HEK293 (cell line): ENCODE results near the gene PTGES3L.
"Not testable (repeated sequence)": the region's sequence is repeated elsewhere in the genome, so short reads cannot be mapped to it uniquely, and the experiment has no call there.

ENCODE experiments used
- CTCF ChIA-PET: fragments of 350-600 bp; formaldehyde crosslinking; extraction: SDS; loops from one replicate; lab custom pipeline; 2021; ENCODE audit warnings: antibody characterized with exemption; lab: Yijun Ruan, JAX
- POLR2A ChIA-PET: fragments of 300-600 bp; formaldehyde crosslinking; extraction: SDS; loops from one replicate; lab custom pipeline; 2020; ENCODE audit warnings: antibody characterized with exemption, inconsistent platforms; lab: Yijun Ruan, JAX
- H3K27ac ChIP-seq: fragments of 200-500 bp; sonication (Bioruptor generic); 2 replicates; pipeline ENCODE4 v1.5.1; 2014; ENCODE audit warnings: low read depth, low read length, control low read depth, inconsistent platforms; ENCODE audit errors: extremely low read depth
- H3K36me3 ChIP-seq, 2 experiments: fragments of 200-500 bp in 1 of 2; sonication (Bioruptor generic) in 1 of 2; 1 replicate in 1 of 2; 2 replicates in 1 of 2; pipeline ENCODE4 v1.5.1; 2014 to 2017; ENCODE audit warnings: inconsistent platforms in 2 of 2, low read length in 2 of 2; ENCODE audit not compliant: control insufficient read depth in 2 of 2, insufficient read depth in 1 of 2
- H3K4me1 ChIP-seq: fragments of 200-500 bp; sonication (Bioruptor generic); 2 replicates; pipeline ENCODE4 v1.5.1; 2014; ENCODE audit warnings: mild to moderate bottlenecking, low read length, inconsistent platforms; ENCODE audit not compliant: control insufficient read depth, insufficient read depth
- H3K4me3 ChIP-seq: 2 replicates; pipeline ENCODE4 v1.5.1; 2011; ENCODE audit warnings: low read depth, mild to moderate bottlenecking, control low read depth, low read length, moderate library complexity
- H3K9me3 ChIP-seq: fragments of 200-500 bp; sonication (Bioruptor generic); 2 replicates; pipeline ENCODE4 v1.5.1; 2014; ENCODE audit warnings: low read depth, low read length, inconsistent platforms; ENCODE audit not compliant: control insufficient read depth, insufficient read depth
- GFI1B ChIP-seq: fragments of 450-650 bp; formaldehyde crosslinking; IDR thresholded peaks from 2 replicates; pipeline ENCODE4 v1.5.1; 2016; ENCODE audit warnings: missing biosample characterization, missing genetic modification characterization
- GLIS1 ChIP-seq: fragments of 450-650 bp; formaldehyde crosslinking; IDR thresholded peaks from 2 replicates; pipeline ENCODE4 v1.5.1; 2016; ENCODE audit warnings: missing biosample characterization, missing genetic modification characterization
- MZF1 ChIP-seq: fragments of 450-650 bp; formaldehyde crosslinking; IDR thresholded peaks from 2 replicates; pipeline ENCODE4 v1.5.1; 2017; ENCODE audit warnings: missing biosample characterization, missing genetic modification characterization, borderline replicate concordance
- OSR2 ChIP-seq: fragments of 450-650 bp; formaldehyde crosslinking; IDR thresholded peaks from 2 replicates; pipeline ENCODE4 v1.5.1; 2016; ENCODE audit warnings: missing biosample characterization, missing genetic modification characterization
- PRDM2 ChIP-seq: fragments of 450-650 bp; formaldehyde crosslinking; IDR thresholded peaks from 2 replicates; pipeline ENCODE4 v1.5.1; 2016; ENCODE audit warnings: missing biosample characterization, missing genetic modification characterization, borderline replicate concordance
- SCRT2 ChIP-seq: fragments of 450-650 bp; formaldehyde crosslinking; IDR thresholded peaks from 2 replicates; pipeline ENCODE4 v1.5.1; 2016; ENCODE audit warnings: missing biosample characterization, missing genetic modification characterization
- ZNF16 ChIP-seq: fragments of 450-650 bp; formaldehyde crosslinking; IDR thresholded peaks from 2 replicates; pipeline ENCODE4 v1.5.1; 2016; ENCODE audit warnings: low read depth, missing biosample characterization, missing genetic modification characterization
- ZNF501 ChIP-seq: fragments of 450-650 bp; formaldehyde crosslinking; IDR thresholded peaks from 2 replicates; pipeline ENCODE4 v1.5.1; 2016; ENCODE audit warnings: missing biosample characterization, missing genetic modification characterization
- ZNF571 ChIP-seq: fragments of 450-650 bp; formaldehyde crosslinking; IDR thresholded peaks from 2 replicates; pipeline ENCODE4 v1.5.0; 2017; ENCODE audit warnings: missing biosample characterization, missing genetic modification characterization
- TF ChIP-seq, protein P1 (sequence below): fragments of 450-650 bp; formaldehyde crosslinking; IDR thresholded peaks from 2 replicates; pipeline ENCODE4 v1.5.1; 2016; ENCODE audit warnings: missing biosample characterization, missing genetic modification characterization

The PTGES3L gene

DNA sequence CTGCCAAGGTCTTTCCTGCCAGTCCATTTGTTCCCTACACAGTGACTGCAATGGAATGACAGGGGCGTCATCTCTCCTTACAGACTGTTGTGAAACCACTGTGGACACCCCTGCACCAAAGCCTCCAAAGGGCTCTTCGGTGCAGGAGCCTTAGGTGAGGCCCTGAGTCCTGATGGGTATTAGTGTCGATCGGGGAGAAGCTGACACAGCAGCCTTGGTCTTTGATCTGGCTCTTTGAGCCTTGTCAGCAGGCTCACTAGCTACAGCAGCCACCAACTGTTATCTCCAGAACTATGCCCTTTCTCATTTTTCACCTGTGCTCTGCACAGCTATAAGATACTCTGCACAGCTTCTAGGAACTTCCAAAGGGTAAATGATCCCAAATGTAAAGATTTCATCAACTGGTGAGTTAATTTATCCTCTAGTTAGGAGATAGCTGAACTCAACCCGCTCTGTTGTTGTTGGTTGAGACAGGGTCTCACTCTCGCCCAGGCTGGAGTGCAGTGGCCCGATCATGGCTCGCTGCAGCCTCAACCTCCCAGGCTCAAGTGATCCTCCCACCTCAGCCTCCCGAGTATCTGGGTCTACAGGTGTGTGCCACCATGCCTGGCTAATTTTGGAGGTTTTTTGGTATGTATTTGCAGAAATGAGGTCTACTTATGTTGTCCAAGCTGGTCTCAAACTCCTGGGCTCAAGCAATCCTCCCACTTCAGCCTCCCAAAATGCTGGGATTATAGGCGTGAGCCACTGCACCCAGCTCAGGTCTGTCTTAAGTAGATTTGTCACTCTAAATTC is 59.6 kb downstream of the PTGES3L start:
- H3K4me3 ChIP-seq: no peak overlapping the region
- CTCF ChIA-PET: interaction anchor here (1.5 to 4.1 kb wide), 2 partner anchors 9 to 77 kb away, joined by 10 to 19 read pairs; partner anchors contain the start of gene AOC2
- H3K9me3 ChIP-seq: no peaks in the 10 kb centered on the region
- H3K27ac ChIP-seq: no peak overlapping the region
- POLR2A ChIA-PET: interaction anchor here (1.0 kb wide), 1 partner anchor 84 kb away, joined by 3 read pairs; no protein-coding TSS in a partner anchor
- peaks cover 11% of the 10 kb centered on the region for H3K4me1 ChIP-seq
- no peak for TF ChIP-seq MZF1 (tag by site-specific recombination)
- TF ChIP-seq ZNF16 (tag by site-specific recombination): no peak
- TF ChIP-seq ZNF501: no peak
- peak; percentile 9; the same call in 1 of the 2 replicates for TF ChIP-seq SCRT2 (tag by site-specific recombination)
- TF ChIP-seq ZNF571: no peak
- no peak for TF ChIP-seq PRDM2 (tag by site-specific recombination)
- no peaks in the 10 kb centered on the region for H3K36me3 ChIP-seq

DNA sequence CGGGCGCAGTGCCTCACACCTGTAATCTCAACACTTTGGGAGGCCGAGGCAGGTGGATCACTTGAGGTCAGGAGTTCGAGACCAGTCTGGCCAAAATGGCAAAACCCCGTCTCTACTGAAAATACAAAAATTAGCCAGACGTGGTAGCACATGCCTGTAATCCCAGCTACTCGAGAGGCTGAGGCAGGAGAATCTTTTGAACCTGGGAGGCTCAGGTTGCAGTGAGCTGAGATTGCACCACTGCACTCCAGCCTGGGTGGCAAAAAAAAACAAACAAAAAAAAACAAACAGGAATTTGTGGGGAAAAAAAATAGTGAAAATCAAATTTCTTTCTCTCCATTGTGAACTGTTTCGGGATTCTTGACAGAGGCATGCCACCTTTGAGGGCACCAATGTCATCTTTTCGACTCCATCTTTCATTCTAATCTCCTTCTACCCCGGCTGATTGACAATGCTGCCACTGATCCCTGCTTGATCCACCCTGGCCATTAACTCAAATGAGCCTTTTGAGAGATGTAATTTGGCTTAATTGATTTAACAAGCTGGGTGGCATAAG is 60.3 kb downstream of the PTGES3L start:
- TF ChIP-seq GLIS1 (0 out of 2 replicates have a peak, but pooled peaks have one; percentile 16), GFI1B (tag by site-specific recombination) (0 out of 2 replicates have a peak, but pooled peaks have one; percentile 10), OSR2 (tag by site-specific recombination) (peak; percentile 66; the same call in 1 of the 2 replicates)
- TF ChIP-seq, protein P1, sequence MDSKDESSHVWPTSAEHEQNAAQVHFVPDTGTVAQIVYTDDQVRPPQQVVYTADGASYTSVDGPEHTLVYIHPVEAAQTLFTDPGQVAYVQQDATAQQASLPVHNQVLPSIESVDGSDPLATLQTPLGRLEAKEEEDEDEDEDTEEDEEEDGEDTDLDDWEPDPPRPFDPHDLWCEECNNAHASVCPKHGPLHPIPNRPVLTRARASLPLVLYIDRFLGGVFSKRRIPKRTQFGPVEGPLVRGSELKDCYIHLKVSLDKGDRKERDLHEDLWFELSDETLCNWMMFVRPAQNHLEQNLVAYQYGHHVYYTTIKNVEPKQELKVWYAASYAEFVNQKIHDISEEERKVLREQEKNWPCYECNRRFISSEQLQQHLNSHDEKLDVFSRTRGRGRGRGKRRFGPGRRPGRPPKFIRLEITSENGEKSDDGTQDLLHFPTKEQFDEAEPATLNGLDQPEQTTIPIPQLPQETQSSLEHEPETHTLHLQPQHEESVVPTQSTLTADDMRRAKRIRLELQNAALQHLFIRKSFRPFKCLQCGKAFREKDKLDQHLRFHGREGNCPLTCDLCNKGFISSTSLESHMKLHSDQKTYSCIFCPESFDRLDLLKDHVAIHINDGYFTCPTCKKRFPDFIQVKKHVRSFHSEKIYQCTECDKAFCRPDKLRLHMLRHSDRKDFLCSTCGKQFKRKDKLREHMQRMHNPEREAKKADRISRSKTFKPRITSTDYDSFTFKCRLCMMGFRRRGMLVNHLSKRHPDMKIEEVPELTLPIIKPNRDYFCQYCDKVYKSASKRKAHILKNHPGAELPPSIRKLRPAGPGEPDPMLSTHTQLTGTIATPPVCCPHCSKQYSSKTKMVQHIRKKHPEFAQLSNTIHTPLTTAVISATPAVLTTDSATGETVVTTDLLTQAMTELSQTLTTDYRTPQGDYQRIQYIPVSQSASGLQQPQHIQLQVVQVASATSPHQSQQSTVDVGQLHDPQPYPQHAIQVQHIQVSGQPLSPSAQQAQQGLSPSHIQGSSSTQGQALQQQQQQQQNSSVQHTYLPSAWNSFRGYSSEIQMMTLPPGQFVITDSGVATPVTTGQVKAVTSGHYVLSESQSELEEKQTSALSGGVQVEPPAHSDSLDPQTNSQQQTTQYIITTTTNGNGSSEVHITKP (tag by site-specific recombination): peak; percentile 96
- TF ChIP-seq, all 188 proteins: peak for 4; not testable (repeated sequence) for 184
- ChIA-PET CTCF (interaction anchor here (0.5 to 4.1 kb wide), 6 partner anchors 9 to 78 kb away, joined by 3 to 19 read pairs (median 4); partner anchors contain the start of genes AOC2 and RPL27), POLR2A (interaction anchor here (1.0 to 1.5 kb wide), 2 partner anchors 14 to 83 kb away, joined by 3 read pairs; no protein-coding TSS in a partner anchor)
- H3K4me1 ChIP-seq: peaks cover 11% of the 10 kb centered on the region
- H3K36me3 ChIP-seq, H3K9me3 ChIP-seq, H3K27ac ChIP-seq, H3K4me3 ChIP-seq: not testable (repeated sequence)
